Mucosa of rectum (tissue), 2 donors: ENCODE measurements around the gene CD93.

Experiments used
- H3K27ac ChIP-seq, 2 donors: one replicate each; pipeline ENCODE4 v1.7.0; 2013; ENCODE audit warnings: inconsistent platforms in 2 of 2, low read depth in 2 of 2, low read length in 2 of 2
- H3K27me3 ChIP-seq, 2 donors: one replicate each; pipeline ENCODE4 v1.7.0; 2013; ENCODE audit warnings: low read length in 2 of 2; ENCODE audit not compliant: control insufficient read depth in 2 of 2, insufficient read depth in 2 of 2
- H3K36me3 ChIP-seq, 2 donors: one replicate each; pipeline ENCODE4 v1.7.0; 2013; ENCODE audit warnings: low read length in 2 of 2; ENCODE audit not compliant: control insufficient read depth in 2 of 2, insufficient read depth in 2 of 2
- H3K4me1 ChIP-seq, 2 donors: one replicate each; pipeline ENCODE4 v1.7.0; 2013; ENCODE audit warnings: low read length in 2 of 2, mild to moderate bottlenecking in 1 of 2; ENCODE audit not compliant: control insufficient read depth in 2 of 2, insufficient read depth in 2 of 2
- H3K4me3 ChIP-seq, 2 donors: one replicate each; pipeline ENCODE4 v1.7.0; 2013; ENCODE audit warnings: low read length in 2 of 2
- H3K9ac ChIP-seq, 2 donors: one replicate each; pipeline ENCODE4 v1.7.0; 2013; ENCODE audit warnings: low read length in 2 of 2, low read depth in 1 of 2, mild to moderate bottlenecking in 1 of 2
- H3K9me3 ChIP-seq, 2 donors: one replicate each; pipeline ENCODE4 v1.7.0; 2013; ENCODE audit warnings: low read length in 2 of 2; ENCODE audit not compliant: control insufficient read depth in 2 of 2
- donor health status: healthy.
- donor health status: Normal muscosa, but diverticular disease.

The CD93 gene

DNA sequence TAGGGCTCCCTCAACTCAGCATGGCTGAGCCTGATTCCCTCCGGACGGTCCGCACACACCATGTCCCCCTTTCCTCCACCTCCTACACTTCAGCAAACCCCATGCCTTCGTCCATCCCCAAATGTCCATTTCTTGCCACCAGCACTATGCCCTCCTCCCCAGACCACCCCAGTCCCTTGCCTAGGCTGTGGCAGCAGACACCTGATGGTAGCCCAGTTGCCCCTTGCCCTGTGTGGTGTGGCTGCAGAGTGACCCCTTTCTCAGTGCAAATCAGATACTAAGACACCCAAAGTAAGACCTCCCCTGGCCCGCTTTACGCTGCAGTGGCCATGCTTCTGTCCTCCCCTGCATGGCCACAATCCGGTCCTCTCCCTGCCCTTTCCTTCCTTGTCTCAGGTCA, 34.1 kb upstream of the CD93 start:
- Histone ChIP-seq H3K4me3 (no peak overlapping the region), H3K9ac (no peak overlapping the region), H3K9me3 (no peaks in the 10 kb centered on the region), H3K4me1 (no peaks in the 10 kb centered on the region), H3K36me3 (no peaks in the 10 kb centered on the region), H3K27ac (no peak overlapping the region), H3K27me3 (no peaks in the 10 kb centered on the region)

DNA sequence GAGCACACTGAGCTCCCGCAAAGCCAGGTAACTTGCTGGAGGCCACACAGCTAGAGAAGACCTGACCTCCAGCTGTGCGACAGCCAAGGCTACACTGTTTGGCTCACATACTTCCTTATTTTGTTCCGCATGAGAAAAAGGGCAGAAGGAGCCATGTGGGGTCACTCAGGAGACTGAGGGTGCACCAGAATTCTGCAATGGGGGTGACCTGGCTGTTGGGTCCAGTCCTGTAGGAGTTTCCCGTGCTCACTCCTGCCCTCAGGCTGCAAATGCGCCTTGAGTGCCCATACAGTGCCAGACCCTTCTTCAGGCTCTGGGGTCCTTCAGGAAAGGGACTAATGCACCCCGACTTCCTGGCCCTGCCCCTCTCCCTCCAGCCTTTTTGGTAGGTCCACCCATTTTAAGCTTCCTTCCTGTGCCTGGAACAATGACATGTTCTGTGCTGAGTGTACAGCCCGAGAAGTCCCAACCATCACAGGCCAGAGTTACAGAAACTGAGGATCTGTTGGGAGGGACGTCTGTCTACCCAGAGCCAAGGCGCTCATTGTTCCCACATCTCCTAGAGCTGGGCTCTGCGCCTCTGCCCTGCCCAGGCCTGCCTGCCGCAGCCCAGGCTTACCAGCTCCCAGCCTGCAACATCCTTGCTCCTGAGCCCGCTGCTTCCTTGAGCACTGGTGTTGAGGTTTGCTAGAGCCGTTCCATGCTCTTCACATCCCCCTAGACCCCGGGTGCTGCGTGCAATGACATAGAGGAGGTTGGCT, 33.5 kb upstream of the CD93 start:
- H3K4me3 ChIP-seq, result no peak overlapping the region
- no peaks in the 10 kb centered on the region for H3K36me3 ChIP-seq
- no peaks in the 10 kb centered on the region for H3K27me3 ChIP-seq
- no peak overlapping the region for H3K9ac ChIP-seq
- H3K9me3 ChIP-seq, result no peaks in the 10 kb centered on the region
- H3K27ac ChIP-seq, result peak overlapping the region in 1 of 2 donors; percentile 16
- H3K4me1 ChIP-seq, result no peaks in the 10 kb centered on the region

DNA sequence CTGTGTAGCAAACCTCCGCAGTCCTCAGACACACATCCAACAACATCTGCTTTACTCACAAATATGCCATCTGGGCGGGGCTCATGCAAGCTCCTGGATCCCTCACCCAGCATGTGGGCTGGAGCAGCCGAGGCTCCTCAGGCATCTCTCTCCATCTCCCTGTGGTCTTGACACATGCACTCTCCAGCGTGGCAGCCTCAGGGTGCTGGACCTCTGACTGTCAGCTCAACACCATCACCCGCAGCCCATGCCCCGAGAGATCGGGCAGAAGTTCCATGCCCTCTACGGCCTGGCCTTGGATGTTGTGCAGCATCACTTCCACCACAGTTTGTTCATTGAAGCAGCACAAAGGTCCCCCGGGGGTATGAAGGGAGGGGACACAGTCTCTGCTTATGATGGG, 32.6 kb upstream of the CD93 start:
- no peak overlapping the region for H3K4me3 ChIP-seq
- H3K9ac ChIP-seq, result no peak overlapping the region
- no peaks in the 10 kb centered on the region for H3K9me3 ChIP-seq
- H3K27ac ChIP-seq, result no peak overlapping the region
- H3K4me1 ChIP-seq, result no peaks in the 10 kb centered on the region
- H3K27me3 ChIP-seq, result no peaks in the 10 kb centered on the region
- no peaks in the 10 kb centered on the region for H3K36me3 ChIP-seq

DNA sequence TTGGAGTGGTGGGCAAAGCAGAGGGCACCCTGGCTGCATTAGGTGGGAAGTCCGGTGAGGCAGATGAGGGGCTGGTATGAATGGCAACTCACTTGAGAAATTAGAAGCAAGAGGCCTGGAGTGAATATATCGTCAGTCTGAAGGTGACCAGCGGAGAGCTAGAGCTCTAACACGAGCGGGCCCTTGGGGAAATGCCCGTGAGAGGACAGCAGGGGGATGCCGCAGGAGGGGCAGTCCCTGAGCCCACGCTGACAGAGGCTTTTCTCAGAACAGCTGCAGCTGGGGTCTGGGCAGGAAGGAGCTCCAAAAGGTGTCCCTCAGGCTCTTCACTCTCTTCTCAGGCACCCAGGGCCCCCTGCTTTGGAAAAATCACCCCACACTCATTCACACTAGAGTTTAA, 32.0 kb upstream of the CD93 start:
- H3K27ac ChIP-seq, result no peak overlapping the region
- no peak overlapping the region for H3K4me3 ChIP-seq
- H3K4me1 ChIP-seq, result no peaks in the 10 kb centered on the region
- H3K9me3 ChIP-seq, result no peaks in the 10 kb centered on the region
- no peaks in the 10 kb centered on the region for H3K36me3 ChIP-seq
- no peaks in the 10 kb centered on the region for H3K27me3 ChIP-seq
- no peak overlapping the region for H3K9ac ChIP-seq

DNA sequence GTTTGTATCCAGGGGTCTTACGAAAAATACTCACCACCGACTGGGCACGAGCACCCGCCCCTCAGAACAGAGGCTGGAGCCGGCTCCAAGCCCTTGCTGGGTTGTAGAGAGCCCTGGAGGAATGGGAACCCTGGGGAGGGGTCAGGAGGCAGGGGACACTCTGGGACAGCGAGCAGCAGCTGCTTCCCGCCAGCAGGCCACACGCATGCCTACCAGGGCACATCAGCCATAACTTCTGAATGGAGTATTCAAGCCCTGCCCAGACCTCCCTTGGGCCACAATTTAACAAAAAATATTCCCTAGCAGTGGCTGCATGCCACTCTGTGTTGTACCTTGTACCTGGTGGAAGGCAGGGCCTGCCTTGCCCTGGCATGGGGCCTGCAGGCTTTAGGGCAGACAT, 31.6 kb upstream of the CD93 start:
- no peaks in the 10 kb centered on the region for H3K9me3 ChIP-seq
- H3K4me3 ChIP-seq, result no peak overlapping the region
- H3K4me1 ChIP-seq, result no peaks in the 10 kb centered on the region
- H3K9ac ChIP-seq, result no peak overlapping the region
- no peaks in the 10 kb centered on the region for H3K36me3 ChIP-seq
- H3K27ac ChIP-seq, result no peak overlapping the region
- no peaks in the 10 kb centered on the region for H3K27me3 ChIP-seq

DNA sequence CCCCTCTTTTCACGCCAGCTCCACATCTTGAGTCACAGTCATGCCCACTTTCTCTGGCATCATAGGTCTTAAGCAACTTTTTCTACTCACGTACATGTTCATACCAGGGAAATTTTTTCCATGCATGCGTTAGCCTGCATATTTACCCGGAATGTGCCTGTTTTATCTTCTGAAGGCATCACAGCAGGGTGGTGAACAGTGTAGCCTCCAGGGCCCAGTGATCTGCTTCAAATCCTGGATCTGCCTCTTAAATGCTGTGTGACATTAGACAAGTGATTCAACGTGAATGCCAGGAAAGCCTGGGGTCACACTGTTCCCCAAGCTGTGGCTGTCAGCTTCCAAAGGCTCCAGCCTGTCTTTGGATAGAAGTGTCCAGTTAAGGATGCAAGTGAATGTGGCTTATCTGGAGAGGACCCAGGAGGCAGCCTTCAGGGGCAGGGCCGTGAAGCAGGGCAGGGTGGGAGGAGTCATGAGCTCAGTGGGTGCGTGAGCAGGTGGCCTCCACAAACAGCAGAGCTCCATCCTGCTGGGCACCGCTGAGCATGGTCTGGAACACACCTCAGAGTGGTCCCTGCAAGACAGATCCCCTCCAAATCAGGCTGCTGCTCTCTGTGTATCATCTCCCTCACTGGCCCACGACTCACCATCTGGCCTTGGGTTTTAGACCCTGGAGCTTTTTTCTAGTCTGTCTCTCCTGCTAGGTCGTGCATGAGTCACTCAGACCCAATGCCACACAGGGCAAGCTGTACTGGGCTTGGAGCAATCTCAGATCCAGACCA, 30.4 kb upstream of the CD93 start:
- peak overlapping the region; percentile 17 to 26 for H3K27ac ChIP-seq
- no peak overlapping the region for H3K4me3 ChIP-seq
- no peak overlapping the region for H3K9ac ChIP-seq
- H3K27me3 ChIP-seq, result no peaks in the 10 kb centered on the region
- no peaks in the 10 kb centered on the region for H3K36me3 ChIP-seq
- no peaks in the 10 kb centered on the region for H3K9me3 ChIP-seq
- no peaks in the 10 kb centered on the region for H3K4me1 ChIP-seq

DNA sequence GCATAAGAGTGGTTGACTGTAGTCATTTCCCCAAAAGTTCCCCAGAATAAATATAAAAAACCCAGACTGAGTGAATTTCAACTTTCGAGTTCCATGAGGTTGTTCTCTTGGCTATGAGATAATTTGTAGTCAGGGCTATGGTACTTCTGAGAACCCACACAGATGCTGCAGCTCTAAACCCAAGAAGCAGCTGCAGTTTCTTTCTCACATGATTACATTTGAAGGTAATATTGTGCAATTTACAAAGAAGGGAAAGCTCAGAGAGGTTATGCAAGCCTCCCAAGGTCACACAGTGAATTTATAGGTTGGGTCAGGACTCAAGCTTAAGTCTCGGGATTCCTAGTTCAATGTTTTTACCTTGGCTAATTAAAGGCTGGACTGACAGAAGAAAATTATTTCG, 29.7 kb upstream of the CD93 start:
- H3K27ac ChIP-seq, result peak overlapping the region in 1 of 2 donors; percentile 17
- H3K9ac ChIP-seq, result no peak overlapping the region
- H3K9me3 ChIP-seq, result no peaks in the 10 kb centered on the region
- H3K4me3 ChIP-seq, result no peak overlapping the region
- H3K36me3 ChIP-seq, result no peaks in the 10 kb centered on the region
- no peaks in the 10 kb centered on the region for H3K27me3 ChIP-seq
- H3K4me1 ChIP-seq, result no peaks in the 10 kb centered on the region

DNA sequence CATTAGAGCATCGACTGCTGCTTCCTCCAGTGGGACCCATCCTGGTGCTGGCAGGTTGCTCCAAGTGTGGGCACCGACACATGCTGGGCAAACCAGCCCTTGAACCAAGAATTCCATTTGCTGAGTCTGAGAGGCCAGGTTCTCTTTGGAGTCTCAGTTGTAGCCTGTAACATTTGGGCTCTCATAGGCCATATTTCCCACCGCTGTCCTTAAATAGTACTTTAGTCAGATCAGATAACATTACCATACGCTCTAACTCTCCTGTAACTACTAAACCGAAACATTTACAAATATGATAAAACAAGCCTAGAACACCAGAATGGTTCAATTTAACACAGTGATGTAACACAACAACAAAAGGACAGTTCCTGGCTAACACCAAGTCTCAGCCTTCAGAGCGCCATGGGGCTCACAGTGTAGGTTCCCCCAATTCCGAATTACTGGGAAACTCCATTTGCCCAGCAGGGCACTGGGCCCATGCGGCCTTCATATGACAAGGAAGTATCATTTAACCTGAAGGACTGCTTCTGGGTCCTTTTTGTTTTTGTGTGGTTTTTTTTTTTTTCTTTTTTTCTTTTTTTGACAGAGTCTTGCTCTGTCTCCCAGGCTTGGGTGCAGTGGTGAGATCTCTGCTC, 28.4 kb upstream of the CD93 start:
- no peak overlapping the region for H3K4me3 ChIP-seq
- peak overlapping the region in 1 of 2 donors; percentile 3 for H3K27ac ChIP-seq
- no peaks in the 10 kb centered on the region for H3K36me3 ChIP-seq
- no peaks in the 10 kb centered on the region for H3K9me3 ChIP-seq
- no peaks in the 10 kb centered on the region for H3K4me1 ChIP-seq
- no peaks in the 10 kb centered on the region for H3K27me3 ChIP-seq
- no peak overlapping the region for H3K9ac ChIP-seq

DNA sequence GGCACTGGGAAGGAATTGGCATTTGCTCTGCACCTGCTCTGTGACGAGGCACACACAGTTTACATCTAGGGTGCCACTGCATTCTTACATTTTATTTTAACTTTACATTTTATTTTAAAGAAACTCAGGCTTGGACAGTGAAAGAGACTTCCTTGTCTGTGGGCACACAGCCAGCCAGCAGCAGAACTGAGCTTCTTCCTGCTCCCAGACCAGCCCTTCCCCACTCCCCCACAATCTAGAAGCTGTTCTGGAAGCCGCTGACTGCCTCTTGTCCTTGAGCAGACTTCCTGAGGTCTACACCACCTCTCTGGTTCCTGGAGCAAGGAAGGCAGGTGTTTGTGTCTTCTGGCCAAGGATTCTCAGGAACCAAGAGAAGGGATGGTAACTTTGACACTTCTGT, 27.9 kb upstream of the CD93 start:
- no peak overlapping the region for H3K4me3 ChIP-seq
- no peaks in the 10 kb centered on the region for H3K9me3 ChIP-seq
- H3K27me3 ChIP-seq, result no peaks in the 10 kb centered on the region
- H3K4me1 ChIP-seq, result no peaks in the 10 kb centered on the region
- no peak overlapping the region for H3K9ac ChIP-seq
- H3K36me3 ChIP-seq, result no peaks in the 10 kb centered on the region
- no peak overlapping the region for H3K27ac ChIP-seq

DNA sequence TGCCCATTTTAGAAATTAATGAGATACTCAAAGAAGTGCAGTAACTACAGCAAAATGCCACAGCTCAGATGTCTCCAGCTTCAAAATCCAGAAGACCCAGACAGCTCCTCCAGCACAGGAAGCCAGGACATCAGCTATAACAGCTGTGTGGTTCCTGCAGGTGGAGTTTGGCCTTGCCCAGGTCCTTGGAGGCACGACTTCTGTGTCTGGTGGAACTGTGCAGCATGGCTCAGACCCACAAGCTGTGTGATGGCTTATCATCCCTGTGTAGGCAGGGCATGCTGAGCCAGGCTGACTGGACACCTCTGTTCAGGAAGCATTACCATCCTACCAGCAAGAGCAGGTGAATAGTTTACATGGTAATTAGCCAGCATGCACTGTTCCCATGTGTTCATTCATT, 26.5 kb upstream of the CD93 start:
- Histone ChIP-seq H3K27ac (no peak overlapping the region), H3K36me3 (no peaks in the 10 kb centered on the region), H3K9me3 (no peaks in the 10 kb centered on the region), H3K4me1 (no peaks in the 10 kb centered on the region), H3K4me3 (no peak overlapping the region), H3K9ac (no peak overlapping the region), H3K27me3 (no peaks in the 10 kb centered on the region)
